GM12878 (cell line): ENCODE data around the gene EIF6. TPM values are rescaled to one million over a fixed set of nuclear protein-coding genes. Genes with fewer than 3 reads are reported as not detected.
A peak's percentile ranks its signal among the peaks of the same experiment; 100 is the strongest.

Source experiments
- ATAC-seq: fragments of 200-7000 bp; cut with Tn5 transposase; 3 replicates; pipeline ENCODE4 v1.9.1; 2020; ENCODE audit warnings: mild to moderate bottlenecking, moderate library complexity
- BruUV-seq: library from RNA; stranded (reverse); fragments of 400-500 nt; replicated peaks from 2 replicates; lab custom pipeline; 2021; lab: Mats Ljungman, UMichigan
- CTCF ChIA-PET: fragments of 300-600 bp; sonication (Branson Sonifier 250); formaldehyde crosslinking; extraction: SDS; loops from one replicate; lab custom pipeline; 2021; ENCODE audit warnings: inconsistent platforms; lab: Yijun Ruan, JAX
- POLR2A ChIA-PET: fragments of 350-600 bp; formaldehyde crosslinking; extraction: SDS; loops from one replicate; lab custom pipeline; 2021; ENCODE audit warnings: inconsistent platforms; lab: Charles Lee
- RAD21 ChIA-PET: fragments of 300-600 bp; sonication (Branson Sonifier 250); formaldehyde crosslinking; loops from one replicate; lab custom pipeline; 2023; ENCODE audit warnings: antibody characterized with exemption; ENCODE audit not compliant: unreplicated experiment; lab: Charles Lee
- SMC1A ChIA-PET: fragments of 300-600 bp; sonication (Branson Sonifier 250); formaldehyde crosslinking; loops from one replicate; lab custom pipeline; 2023; ENCODE audit not compliant: unreplicated experiment, uncharacterized antibody; lab: Charles Lee
- DNase-seq: peaks from one replicate; pipeline ENCODE4 v3.0.0-alpha.2; 2011; ENCODE audit warnings: low read depth, low spot score
- FAIRE-seq: peaks from 3 replicates; lab custom pipeline; 2011; peaks lifted over from hg19 to GRCh38; lab: Jason Lieb, UNC
- H2AFZ ChIP-seq: 2 replicates; pipeline ENCODE4 v1.6.0; 2011; ENCODE audit warnings: low read depth, low read length, control low read depth; ENCODE audit not compliant: control insufficient read depth
- H3K27ac ChIP-seq: 2 replicates; pipeline ENCODE4 v1.5.1; 2011; ENCODE audit warnings: control low read depth; ENCODE audit not compliant: control insufficient read depth, insufficient read depth
- H3K27me3 ChIP-seq, 2 experiments: replicated peaks in 1 of 2; 2 replicates each; pipeline versions ENCODE4 v1.6.0 to v1.6.1; 2011; ENCODE audit warnings: low read length in 1 of 2; ENCODE audit not compliant: control insufficient read depth in 2 of 2, insufficient read depth in 2 of 2
- H3K36me3 ChIP-seq, 2 experiments: 2 replicates each; pipeline ENCODE4 v1.5.1; 2011; ENCODE audit warnings: low read length in 1 of 2; ENCODE audit not compliant: control insufficient read depth in 2 of 2, insufficient read depth in 2 of 2
- H3K4me1 ChIP-seq: 2 replicates; pipeline ENCODE4 v1.6.1; 2011; ENCODE audit warnings: mild to moderate bottlenecking, low read length, moderate library complexity, mixed read lengths; ENCODE audit not compliant: control insufficient read depth, insufficient read depth
- H3K4me2 ChIP-seq: 2 replicates; pipeline ENCODE4 v1.6.0; 2011; ENCODE audit warnings: control low read depth; ENCODE audit not compliant: control insufficient read depth, insufficient read depth
- H3K4me3 ChIP-seq: fragments of 200-600 bp; sonication (generic); 2 replicates; pipeline ENCODE4 v1.5.1; 2016
- H3K79me2 ChIP-seq: 2 replicates; pipeline ENCODE4 v1.6.0; 2011; ENCODE audit warnings: low read length; ENCODE audit not compliant: control insufficient read depth, insufficient read depth
- H3K9ac ChIP-seq: 2 replicates; pipeline ENCODE4 v1.8.0; 2011; ENCODE audit warnings: low read length, control low read depth, mixed read lengths; ENCODE audit not compliant: control insufficient read depth, insufficient read depth
- H3K9me3 ChIP-seq: replicated peaks from 3 replicates; pipeline ENCODE4 v1.5.1; 2011; ENCODE audit warnings: mild to moderate bottlenecking, low read length; ENCODE audit not compliant: control insufficient read depth, insufficient read depth
- H4K20me1 ChIP-seq: 2 replicates; pipeline ENCODE4 v1.6.0; 2011; ENCODE audit not compliant: control insufficient read depth, insufficient read depth
- CHD1 ChIP-seq: IDR thresholded peaks from 2 replicates; pipeline ENCODE4 v1.6.1; 2012; ENCODE audit warnings: low read depth, low read length, improper control_type of control experiment
- CHD4 ChIP-seq: fragments of 200-600 bp; sonication (generic); IDR thresholded peaks from 2 replicates; pipeline ENCODE4 v1.6.1; 2016; ENCODE audit warnings: mild to moderate bottlenecking
- MEF2A ChIP-seq: IDR thresholded peaks from 2 replicates; pipeline ENCODE4 v1.6.1; 2011; ENCODE audit warnings: low read depth, mild to moderate bottlenecking, low read length, moderate library complexity; ENCODE audit not compliant: insufficient read depth
- POLR2A ChIP-seq: IDR thresholded peaks from 2 replicates; pipeline ENCODE4 v1.6.1; 2011; ENCODE audit warnings: low read depth, mild to moderate bottlenecking, low read length
- POLR2AphosphoS2 ChIP-seq: IDR thresholded peaks from 2 replicates; pipeline ENCODE4 v1.6.1; 2011; ENCODE audit warnings: low read depth, mild to moderate bottlenecking, low read length, improper control_type of control experiment, moderate library complexity
- WGBS: methylation state at CpG from one replicate; pipeline ENCODE4 v1.1.6; 2016; ENCODE audit warnings: low lambda C conversion rate; ENCODE audit not compliant: insufficient replicate concordance, insufficient coverage; ENCODE audit errors: missing lambda C conversion rate; 5-methylcytosine and 5-hydroxymethylcytosine counted together
- in situ Hi-C: fragments of 300-500 bp; cut with MboI; formaldehyde crosslinking; loops from 9 replicates; pipeline ENCODE4 v1.14.3; 2018; ENCODE audit warnings: mixed read lengths
- intact Hi-C: fragments of 100-400 bp; cut with micrococcal nuclease; formaldehyde crosslinking; loops from one replicate; pipeline ENCODE4 v1.14.2; 2022; ENCODE audit not compliant: unreplicated experiment
- polyA plus RNA-seq, 11 experiments: library from polyadenylated mRNA; depleted of rRNA in 4 of 11; unstranded in 6 of 11; stranded (reverse) in 5 of 11; fragments of >200 nt; fragmentation: Nextera tagmentation in 4 of 11; fragmentation: Illumina TruSeq in 1 of 11; extraction: Ambion mirVana in 4 of 11; extraction: Trizol in 1 of 11; gene quantifications; 1 replicate in 1 of 11; 2 replicates in 10 of 11; pipeline versions ENCODE4 v1.2.1 to v1.2.3, GENCODE V29; 2011 to 2016; ENCODE audit warnings: inconsistent platforms in 2 of 11, missing spikeins in 2 of 11, low read depth in 1 of 11
- total RNA-seq, 4 experiments: library from RNA; depleted of rRNA in 3 of 4; stranded (reverse); fragments of >200 nt in 3 of 4; fragmentation: Illumina TruSeq in 1 of 4; extraction: Trizol in 1 of 4; gene quantifications; 2 replicates each; pipeline versions ENCODE4 v1.2.1 to v1.2.3, GENCODE V29; 2013 to 2021

Gene EIF6
- total and polyA plus RNA-seq, 10 of the 15 experiments (the other 5 are each of a cell fraction or from before 2014, with no cell fraction given), result 127 to 607 (median 197) TPM

DNA sequence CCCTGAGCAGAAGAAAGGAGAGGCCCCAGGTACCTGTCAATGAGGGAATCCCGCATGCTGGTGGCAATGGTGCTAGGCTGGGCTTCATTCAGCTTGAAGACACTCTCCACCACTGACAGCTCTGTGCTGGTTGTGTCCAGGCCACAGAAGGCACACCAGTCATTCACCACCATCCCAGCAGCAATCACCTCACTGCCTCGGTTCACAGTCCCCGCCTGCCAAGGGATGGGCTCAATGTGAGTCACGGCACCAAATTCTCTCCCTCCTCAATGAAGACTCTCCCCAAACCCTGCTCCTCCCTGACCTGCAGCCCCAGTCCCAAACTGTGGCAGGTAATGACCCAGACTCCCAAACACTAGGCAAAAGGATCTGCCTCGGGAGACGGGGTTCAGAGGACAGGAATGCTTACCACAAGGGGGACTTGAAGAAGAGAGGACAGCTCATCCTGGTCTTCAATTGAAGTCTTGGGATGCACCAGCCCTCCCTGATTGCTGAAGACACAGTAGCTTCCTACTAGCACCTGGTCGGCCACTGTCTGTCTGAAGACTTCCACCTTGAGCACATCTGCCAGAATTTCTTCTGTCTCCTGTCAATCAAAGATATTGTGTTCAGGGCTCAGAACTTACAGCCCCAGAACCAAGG, 4.9 kb downstream of the EIF6 start:
- Histone ChIP-seq H3K27ac (no peak overlapping the region), H3K9me3 (no peaks in the 10 kb centered on the region), H3K4me1 (peaks cover 9% of the 10 kb centered on the region), H3K79me2 (peaks cover 34% of the 10 kb centered on the region), H3K36me3 (peaks cover 11 to 25% of the 10 kb centered on the region in 2 experiments), H2AFZ (no peak overlapping the region), H3K27me3 (no peaks in the 10 kb centered on the region), H3K4me2 (no peak overlapping the region), H3K4me3 (no peak overlapping the region), H4K20me1 (peaks cover 6% of the 10 kb centered on the region; the same call in 1 of the 2 replicates), H3K9ac (no peak overlapping the region)
- ChIA-PET SMC1A (interaction anchor here (0.7 kb wide), 1 partner anchor 24 kb away, joined by 3 read pairs; no protein-coding TSS in a partner anchor), CTCF (no interaction called here), POLR2A (interaction anchor here (0.5 kb wide), 1 partner anchor 58 kb away, joined by 4 read pairs; no protein-coding TSS in a partner anchor), RAD21 (interaction anchor here (0.8 kb wide), 1 partner anchor 135 kb away, joined by 3 read pairs; no protein-coding TSS in a partner anchor)
- TF ChIP-seq CHD1, result no peak
- no peak for TF ChIP-seq MEF2A
- 0 out of 2 replicates have a peak, but pooled peaks have one; percentile 21 for TF ChIP-seq POLR2AphosphoS2
- BruUV-seq, result no TSS peak
- intact Hi-C loops (loop anchor here (5.0 kb wide), 1 partner anchor 452 kb away; the partner anchor contains the start of gene NCOA6), in situ Hi-C loops (no loop called here)
- no peak for FAIRE-seq
- ATAC-seq, result no peak
- DNase-seq, result no peak
- WGBS, result 86% methylated on average over 7 of the region's 7 CpGs

DNA sequence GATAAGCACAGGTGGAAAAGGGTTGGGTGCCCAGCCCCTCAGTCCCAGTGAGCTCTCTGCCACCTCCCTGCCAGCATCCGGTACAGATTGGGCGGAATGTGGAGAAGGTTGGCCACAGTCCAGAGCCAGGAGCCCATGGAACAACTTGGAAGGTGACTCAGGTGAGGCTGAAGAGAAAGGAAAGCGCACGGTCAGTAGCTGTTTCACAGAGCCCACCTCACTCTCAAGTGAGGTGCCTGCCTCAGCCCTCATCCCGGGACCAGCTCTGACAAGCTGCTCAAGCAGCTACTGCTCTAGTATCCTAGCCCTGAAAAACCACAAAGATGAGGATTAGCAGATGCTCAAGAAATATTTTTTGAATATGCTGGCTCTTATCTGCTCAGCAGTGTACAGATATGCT, 5.5 kb downstream of the EIF6 start:
- Histone ChIP-seq H3K27me3 (no peaks in the 10 kb centered on the region), H3K36me3 (peaks cover 11 to 25% of the 10 kb centered on the region in 2 experiments), H3K9ac (no peak overlapping the region), H3K4me3 (no peak overlapping the region), H3K79me2 (peaks cover 29% of the 10 kb centered on the region), H3K4me1 (peaks cover 9% of the 10 kb centered on the region), H3K27ac (no peak overlapping the region), H3K9me3 (no peaks in the 10 kb centered on the region), H3K4me2 (no peak overlapping the region), H2AFZ (no peak overlapping the region), H4K20me1 (peaks cover 6% of the 10 kb centered on the region; the same call in 1 of the 2 replicates)
- ATAC-seq, result no peak
- RAD21 ChIA-PET, result interaction anchor here (0.8 kb wide), 1 partner anchor 134 kb away, joined by 3 read pairs; no protein-coding TSS in a partner anchor
- TF ChIP-seq CHD4 (no peak), POLR2A (0 out of 2 replicates have a peak, but pooled peaks have one; percentile 9)
- intact Hi-C loops, result loop anchor here (5.0 kb wide), 1 partner anchor 452 kb away; the partner anchor contains the start of gene NCOA6
- FAIRE-seq, result no peak
- in situ Hi-C loops, result no loop called here
- POLR2A ChIA-PET, result interaction anchor here (0.5 kb wide), 1 partner anchor 58 kb away, joined by 4 read pairs; no protein-coding TSS in a partner anchor
- SMC1A ChIA-PET, result interaction anchor here (0.7 kb wide), 1 partner anchor 25 kb away, joined by 3 read pairs; no protein-coding TSS in a partner anchor
- BruUV-seq, result no TSS peak
- no peak for DNase-seq
- 100% methylated on average over 3 of the region's 5 CpGs for whole genome bisulfite sequencing
- CTCF ChIA-PET, result no interaction called here
